Measurements from ENCODE around the gene ZDHHC20. TPM values are rescaled to one million over a fixed set of nuclear protein-coding genes. Genes with fewer than 3 reads are reported as not detected.

The ZDHHC20 gene
- polyA plus RNA-seq, 3 donors, result 28.1 to 67.8 (median 66.8) TPM

DNA sequence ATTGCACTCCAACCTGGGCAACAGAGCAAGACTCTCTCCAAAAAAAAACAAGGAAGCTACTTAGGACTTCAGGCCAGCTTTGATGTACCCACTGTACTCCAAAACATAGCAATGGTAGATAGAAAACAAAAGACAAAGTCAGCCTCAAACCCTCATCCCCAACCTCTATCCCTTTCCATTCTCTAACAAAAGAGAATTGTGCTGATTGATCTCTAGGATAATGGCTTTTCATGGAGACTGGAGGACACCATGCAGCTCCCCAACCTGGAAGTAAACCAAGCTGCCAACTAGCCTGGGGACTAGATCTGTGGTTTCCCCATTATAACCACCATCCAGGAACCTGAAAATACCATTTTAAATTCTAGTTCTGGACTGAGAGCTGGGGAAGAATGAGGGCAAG lies 4.3 kb upstream of the ZDHHC20 start:
- no peak overlapping the region for H3K9ac ChIP-seq (ENCODE audit: insufficient read depth, low read length, poor library complexity, severe bottlenecking)
- peak overlapping the region in 1 of 7 donors; percentile 16 for H3K27ac Mint-ChIP-seq
- H3K4me3 ChIP-seq (replicated peaks in 1 of 3; ENCODE audit: low read depth in 2 of 3, low read length in 3 of 3), result no peak overlapping the region
- H3K27ac ChIP-seq (ENCODE audit: low read depth in 1 of 2, low read length in 2 of 2), result no peak overlapping the region
- H2AFZ ChIP-seq (ENCODE audit: insufficient read depth, low read depth, low read length, poor library complexity, severe bottlenecking), result no peak overlapping the region
- peaks cover 7% of the 10 kb centered on the region for H3K79me2 ChIP-seq (ENCODE audit: insufficient read depth, low read length)
- intact Hi-C loops (cut with micrococcal nuclease), result no loop called here
- H3K36me3 Mint-ChIP-seq, result no peaks in the 10 kb centered on the region
- H3K27me3 Mint-ChIP-seq (ENCODE audit: low read depth in 3 of 3), result peaks cover 0 to 2% (median 2%) of the 10 kb centered on the region in 3 donors
- H3K27me3 ChIP-seq (ENCODE audit: control insufficient read depth in 2 of 2, insufficient read depth in 2 of 2, low read length in 2 of 2), result no peaks in the 10 kb centered on the region
- DNase-seq, result no peak
- H3K4me3 Mint-ChIP-seq, result no peak overlapping the region
- peaks cover 0 to 3% (median 0%) of the 10 kb centered on the region in 7 donors for H3K9me3 Mint-ChIP-seq
- H3K4me1 Mint-ChIP-seq, result peaks cover 4% of the 10 kb centered on the region
- H3K36me3 ChIP-seq (replicated peaks in 1 of 2; ENCODE audit: control insufficient read depth in 1 of 2, insufficient read depth in 2 of 2, low read length in 2 of 2), result no peaks in the 10 kb centered on the region
- no peaks in the 10 kb centered on the region for H3K9me3 ChIP-seq (replicated peaks in 1 of 2; ENCODE audit: control insufficient read depth in 1 of 2, insufficient read depth in 1 of 2, low read length in 2 of 2)
- TF ChIP-seq, protein P1, sequence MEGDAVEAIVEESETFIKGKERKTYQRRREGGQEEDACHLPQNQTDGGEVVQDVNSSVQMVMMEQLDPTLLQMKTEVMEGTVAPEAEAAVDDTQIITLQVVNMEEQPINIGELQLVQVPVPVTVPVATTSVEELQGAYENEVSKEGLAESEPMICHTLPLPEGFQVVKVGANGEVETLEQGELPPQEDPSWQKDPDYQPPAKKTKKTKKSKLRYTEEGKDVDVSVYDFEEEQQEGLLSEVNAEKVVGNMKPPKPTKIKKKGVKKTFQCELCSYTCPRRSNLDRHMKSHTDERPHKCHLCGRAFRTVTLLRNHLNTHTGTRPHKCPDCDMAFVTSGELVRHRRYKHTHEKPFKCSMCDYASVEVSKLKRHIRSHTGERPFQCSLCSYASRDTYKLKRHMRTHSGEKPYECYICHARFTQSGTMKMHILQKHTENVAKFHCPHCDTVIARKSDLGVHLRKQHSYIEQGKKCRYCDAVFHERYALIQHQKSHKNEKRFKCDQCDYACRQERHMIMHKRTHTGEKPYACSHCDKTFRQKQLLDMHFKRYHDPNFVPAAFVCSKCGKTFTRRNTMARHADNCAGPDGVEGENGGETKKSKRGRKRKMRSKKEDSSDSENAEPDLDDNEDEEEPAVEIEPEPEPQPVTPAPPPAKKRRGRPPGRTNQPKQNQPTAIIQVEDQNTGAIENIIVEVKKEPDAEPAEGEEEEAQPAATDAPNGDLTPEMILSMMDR (IDR thresholded peaks at IDR 0.05), result no peak
- peaks cover 4 to 5% of the 10 kb centered on the region in 2 donors for H3K4me1 ChIP-seq (ENCODE audit: control insufficient read depth in 1 of 2, insufficient read depth in 2 of 2, low read length in 2 of 2)
- H3K4me2 ChIP-seq (replicated peaks; ENCODE audit: extremely low read depth, low read length, poor library complexity, severe bottlenecking), result no peak overlapping the region
- peaks cover 3% of the 10 kb centered on the region for H4K20me1 ChIP-seq (ENCODE audit: insufficient read depth, low read length)

DNA sequence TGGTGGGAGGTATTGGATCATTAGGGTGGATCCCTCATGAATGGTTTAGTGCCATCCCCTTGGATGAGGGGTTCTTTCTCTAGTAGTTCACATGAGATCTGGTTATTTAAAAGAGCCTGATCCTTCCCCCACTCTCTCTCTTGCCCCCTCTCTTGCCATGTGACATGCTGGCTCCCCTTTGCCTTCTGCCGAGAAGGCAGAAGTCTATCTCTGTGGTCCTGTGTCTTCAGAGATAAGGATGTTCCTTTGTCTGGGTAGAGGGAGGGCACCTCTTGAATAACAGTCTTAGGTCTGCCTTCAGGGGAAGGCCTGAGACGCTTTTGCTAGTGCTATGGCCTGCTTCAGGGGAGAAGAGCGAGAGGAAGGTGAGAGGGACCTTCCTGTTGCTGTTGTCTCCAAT lies 2.0 kb upstream of the ZDHHC20 start:
- H3K4me3 Mint-ChIP-seq, result no peak overlapping the region
- WGBS (ENCODE audit: insufficient coverage), result 100% methylated on average over 1 of the region's 3 CpGs
- intact Hi-C loops (cut with micrococcal nuclease), result no loop called here

More for the DNA sequence above, 2.0 kb upstream of the ZDHHC20 start:
- TF ChIP-seq, protein P1 (IDR thresholded peaks at IDR 0.05), result no peak
- Histone ChIP-seq H3K4me2 (replicated peaks; ENCODE audit: extremely low read depth, low read length, poor library complexity, severe bottlenecking) (no peak overlapping the region), H4K20me1 (ENCODE audit: insufficient read depth, low read length) (peaks cover 24% of the 10 kb centered on the region), H3K27ac (ENCODE audit: low read depth in 1 of 2, low read length in 2 of 2) (no peak overlapping the region), H3K9me3 (replicated peaks in 1 of 2; ENCODE audit: control insufficient read depth in 1 of 2, insufficient read depth in 1 of 2, low read length in 2 of 2) (no peaks in the 10 kb centered on the region), H2AFZ (ENCODE audit: insufficient read depth, low read depth, low read length, poor library complexity, severe bottlenecking) (peak overlapping the region; percentile 7), H3K9ac (ENCODE audit: insufficient read depth, low read length, poor library complexity, severe bottlenecking) (no peak overlapping the region), H3K79me2 (ENCODE audit: insufficient read depth, low read length) (peaks cover 30% of the 10 kb centered on the region), H3K4me3 (replicated peaks in 1 of 3; ENCODE audit: low read depth in 2 of 3, low read length in 3 of 3) (no peak overlapping the region), H3K4me1 (ENCODE audit: control insufficient read depth in 1 of 2, insufficient read depth in 2 of 2, low read length in 2 of 2) (peaks cover 12 to 22% of the 10 kb centered on the region in 2 donors), H3K27me3 (ENCODE audit: control insufficient read depth in 2 of 2, insufficient read depth in 2 of 2, low read length in 2 of 2) (no peaks in the 10 kb centered on the region), H3K36me3 (replicated peaks in 1 of 2; ENCODE audit: control insufficient read depth in 1 of 2, insufficient read depth in 2 of 2, low read length in 2 of 2) (no peaks in the 10 kb centered on the region)
- H3K4me1 Mint-ChIP-seq, result peaks cover 24% of the 10 kb centered on the region
- no peak overlapping the region for H3K27ac Mint-ChIP-seq
- no peak for DNase-seq
- H3K27me3 Mint-ChIP-seq (ENCODE audit: low read depth in 3 of 3), result peaks cover 0 to 2% (median 2%) of the 10 kb centered on the region in 3 donors
- H3K36me3 Mint-ChIP-seq, result no peaks in the 10 kb centered on the region
- H3K9me3 Mint-ChIP-seq, result no peaks in the 10 kb centered on the region

Data from CD14-positive monocyte (primary cell).